GDM1 (cell line): ENCODE measurements around the gene SLCO4A1.

Source experiments
- DNase-seq: peaks from one replicate; lab custom pipeline; 2025; lab: John Stamatoyannopoulos, UW

SLCO4A1 gene

DNA sequence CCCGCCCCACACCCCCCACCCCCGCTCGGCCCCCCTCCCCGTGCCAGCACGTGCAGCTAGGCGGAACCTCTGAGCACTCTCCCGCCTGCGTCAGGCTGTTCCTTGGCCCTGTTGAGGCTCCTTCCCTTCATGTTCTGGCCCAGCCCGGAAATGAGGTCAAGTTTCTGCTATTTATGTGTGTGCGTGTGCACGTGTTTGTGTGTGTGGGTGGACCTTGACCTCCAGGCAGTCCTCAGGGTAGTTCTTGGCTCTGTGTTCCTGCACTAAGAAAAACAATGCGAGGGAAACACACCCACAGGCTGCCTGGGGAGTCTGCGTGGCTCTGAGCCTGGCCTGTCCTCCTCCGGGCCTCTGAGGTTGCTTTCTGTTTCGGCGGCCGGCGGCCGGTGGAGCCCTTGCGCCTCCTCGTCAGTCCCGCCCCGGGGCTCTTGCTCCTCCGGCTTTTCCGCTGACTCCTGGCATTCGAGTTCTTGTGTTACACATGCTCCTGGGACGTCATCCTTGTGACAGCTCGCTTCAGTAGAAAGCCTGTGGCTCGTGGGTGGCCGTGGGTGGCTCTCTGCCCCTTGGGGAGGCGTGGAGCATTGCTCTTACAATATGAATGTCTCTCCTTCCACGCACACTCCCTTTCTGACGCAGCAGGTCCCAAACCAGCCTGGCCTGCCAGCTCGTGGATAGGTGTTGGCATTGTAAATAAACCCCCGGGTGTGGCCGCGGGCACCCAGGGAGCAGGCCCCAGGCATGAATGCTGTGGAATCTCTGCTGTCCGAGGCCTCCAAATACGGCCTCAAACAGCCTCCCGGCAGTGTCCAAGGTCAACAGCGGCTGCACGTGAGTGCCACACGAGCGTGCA is 10.0 kb downstream of the SLCO4A1 start:
- DNase-seq = no peak

GRCh38 chr20:62652894-62653305 is 10.6 kb downstream of the SLCO4A1 start:
- DNase-seq = no peak

DNA sequence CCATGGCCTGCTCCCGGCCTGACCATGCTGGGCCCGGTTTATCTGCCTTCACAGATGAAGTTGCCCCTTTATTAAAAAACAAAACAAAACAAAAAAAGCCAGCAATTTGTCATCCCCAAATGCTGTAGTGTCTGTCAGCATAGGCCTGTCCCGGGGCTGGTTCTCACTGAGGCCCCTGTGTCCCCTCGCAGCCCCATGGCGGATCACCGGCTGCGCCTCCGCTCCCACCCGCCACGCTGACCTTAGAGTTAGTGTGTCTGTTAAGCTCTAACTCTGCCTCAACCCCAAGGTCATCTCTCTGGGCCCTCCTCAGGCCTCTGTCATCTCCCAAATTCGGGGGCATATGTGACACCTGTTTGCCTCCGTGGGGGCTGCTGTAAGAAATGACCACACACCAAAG is 11.1 kb downstream of the SLCO4A1 start:
- DNase-seq = no peak

DNA sequence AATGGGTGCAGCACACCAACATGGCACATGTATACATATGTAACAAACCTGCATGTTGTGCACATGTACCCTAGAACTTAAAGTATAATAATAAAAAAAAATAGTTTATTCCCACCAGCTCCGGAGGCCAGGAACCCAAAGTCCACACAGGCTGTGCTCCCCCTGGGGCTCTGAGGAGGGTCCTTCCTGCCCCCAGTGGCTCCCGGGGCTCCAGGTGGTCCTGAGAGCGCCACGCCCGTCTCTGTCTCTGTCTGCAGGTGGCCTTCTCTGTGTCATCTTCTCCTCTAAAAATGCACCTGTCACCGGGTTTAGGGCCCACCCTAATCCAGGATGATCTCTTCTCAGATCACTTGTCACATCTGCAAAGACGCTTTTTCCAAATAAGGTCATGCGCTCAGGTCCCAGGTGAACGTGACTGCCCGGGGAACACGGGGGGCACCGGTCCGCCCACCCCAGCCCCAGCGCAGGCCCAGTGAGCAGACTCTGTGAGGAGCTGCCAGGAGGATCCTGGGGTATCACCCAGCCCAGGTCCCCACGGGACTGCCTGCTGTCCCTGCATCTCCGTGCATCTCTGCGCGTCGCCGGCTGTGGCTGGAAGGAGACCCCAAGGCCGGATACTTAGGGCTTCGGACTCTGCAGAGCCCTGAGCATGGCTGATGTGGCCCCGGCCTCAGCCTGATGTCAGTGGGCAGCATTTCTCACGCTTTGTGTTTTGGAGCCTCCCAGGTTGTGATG is 11.8 kb downstream of the SLCO4A1 start:
- no peak for DNase-seq

- no peak for DNase-seq
Measured at GRCh38 chr20:62655282-62656196, 13.2 kb downstream of the SLCO4A1 start.

- DNase-seq = no peak
Measured at GRCh38 chr20:62656197-62656918, 14.1 kb downstream of the SLCO4A1 start.

DNA sequence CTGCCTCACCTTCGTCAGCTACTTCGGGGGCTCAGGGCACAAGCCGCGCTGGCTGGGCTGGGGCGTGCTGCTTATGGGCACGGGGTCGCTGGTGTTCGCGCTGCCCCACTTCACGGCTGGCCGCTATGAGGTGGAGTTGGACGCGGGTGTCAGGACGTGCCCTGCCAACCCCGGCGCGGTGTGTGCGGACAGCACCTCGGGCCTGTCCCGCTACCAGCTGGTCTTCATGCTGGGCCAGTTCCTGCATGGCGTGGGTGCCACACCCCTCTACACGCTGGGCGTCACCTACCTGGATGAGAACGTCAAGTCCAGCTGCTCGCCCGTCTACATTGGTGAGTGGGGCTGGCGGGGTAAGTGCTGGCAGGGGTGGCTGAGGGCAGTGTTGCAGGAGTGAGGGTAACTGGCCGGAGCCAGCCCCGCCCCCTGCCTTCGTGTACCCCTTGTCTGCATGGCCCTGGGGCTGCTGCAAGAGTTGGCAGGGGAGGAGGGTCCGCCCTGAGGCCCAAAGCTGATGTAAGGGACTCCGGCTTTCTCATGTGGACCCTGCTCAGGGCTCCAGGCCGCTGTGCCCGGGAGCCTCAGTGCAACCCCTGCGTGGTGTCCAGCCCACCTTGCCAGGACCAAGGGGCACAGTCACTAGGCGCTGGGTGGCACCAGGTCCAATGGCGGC is 14.8 kb downstream of the SLCO4A1 start:
- DNase-seq = no peak

DNA sequence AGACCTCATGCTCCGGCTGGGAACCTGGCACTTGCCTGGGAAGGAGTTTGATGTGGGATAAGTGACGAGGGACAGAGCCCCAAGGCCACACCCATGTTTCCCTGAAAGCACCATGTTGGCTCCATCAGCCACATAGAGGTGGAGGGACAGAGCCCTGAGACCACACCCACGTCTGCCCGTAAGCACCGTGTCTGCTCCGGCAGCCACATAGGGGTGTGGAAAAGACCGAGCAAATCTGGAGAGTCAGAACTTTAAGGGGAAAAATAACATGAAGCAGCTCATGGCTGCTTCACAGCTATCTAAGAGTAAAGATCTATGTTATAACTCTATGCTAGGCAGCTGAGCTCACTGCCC is 15.3 kb downstream of the SLCO4A1 start:
- DNase-seq = no peak

DNA sequence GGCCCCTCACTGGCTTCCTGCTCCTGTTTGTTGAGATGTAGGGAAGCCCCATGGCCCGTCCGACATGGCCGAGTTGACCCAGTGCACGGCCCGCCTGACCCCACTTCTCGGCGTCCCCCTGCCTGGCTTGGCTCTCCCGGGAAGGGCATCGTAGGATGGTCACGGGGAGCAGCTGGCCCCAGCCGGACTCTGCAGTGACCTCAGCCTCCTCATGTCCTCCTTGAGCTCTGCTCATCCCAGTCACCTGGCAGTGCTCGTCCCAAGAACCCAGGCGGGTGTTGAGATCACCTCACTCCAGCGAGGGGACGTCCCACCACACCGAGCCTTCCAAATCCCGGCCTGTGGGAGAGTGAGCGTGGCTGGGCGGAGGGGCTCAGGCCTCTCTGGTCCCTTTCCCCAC is 15.7 kb downstream of the SLCO4A1 start:
- DNase-seq = no peak

DNA sequence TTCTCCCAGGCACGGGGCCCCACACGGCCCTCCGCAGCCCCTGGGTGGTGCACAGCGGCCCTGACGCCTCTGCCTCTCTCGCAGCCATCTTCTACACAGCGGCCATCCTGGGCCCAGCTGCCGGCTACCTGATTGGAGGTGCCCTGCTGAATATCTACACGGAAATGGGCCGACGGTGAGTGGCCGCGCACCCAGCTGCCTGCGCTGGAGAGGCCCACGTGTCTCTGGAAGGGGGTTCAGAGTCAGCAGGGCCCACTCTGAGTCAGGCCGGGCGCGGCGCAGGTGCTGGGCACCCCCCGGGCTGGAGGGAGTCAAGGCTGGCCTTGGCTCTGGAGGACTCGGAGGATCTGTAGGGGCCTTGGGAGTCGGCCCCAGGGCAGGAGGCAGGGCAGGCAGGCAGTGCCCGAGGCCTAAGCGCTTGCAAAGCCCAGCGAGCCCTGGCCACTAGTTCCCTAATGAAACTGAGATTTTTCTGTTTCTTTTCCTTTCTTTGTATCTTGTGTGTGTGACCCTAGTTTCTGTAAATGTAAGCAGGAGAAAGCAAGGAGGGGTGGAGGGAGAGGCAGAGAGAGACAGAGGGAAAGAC is 16.4 kb downstream of the SLCO4A1 start:
- DNase-seq = no peak

- DNase-seq = no peak
Measured at GRCh38 chr20:62659488-62660239, 17.4 kb downstream of the SLCO4A1 start.

- DNase-seq = no peak
Measured at GRCh38 chr20:62660240-62660615, 17.9 kb downstream of the SLCO4A1 start.

GRCh38 chr20:62660768-62661167 is 18.5 kb downstream of the SLCO4A1 start:
- no peak for DNase-seq

DNA sequence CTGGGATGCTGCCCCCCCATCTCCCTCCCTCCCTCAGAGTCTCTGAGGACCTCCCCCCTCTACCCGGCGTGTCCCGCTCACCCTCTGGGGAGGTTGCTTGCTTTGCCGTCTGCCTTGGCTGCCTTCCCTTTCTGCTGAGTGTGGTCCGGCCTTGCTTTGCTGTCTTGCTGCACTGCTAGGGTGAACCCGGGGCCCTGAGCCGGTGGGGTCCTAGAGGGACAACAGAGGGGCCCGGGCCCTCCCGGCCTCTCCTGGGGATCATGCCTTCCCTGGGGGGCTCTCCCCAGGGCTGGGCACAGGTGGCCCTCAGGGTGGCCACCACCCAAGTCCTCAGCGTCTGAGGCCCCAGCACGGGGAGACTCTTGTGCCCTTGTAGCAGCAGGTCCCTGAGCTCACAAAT is 19.3 kb downstream of the SLCO4A1 start:
- DNase-seq = no peak

- no peak for DNase-seq
Measured at GRCh38 chr20:62662422-62662821, 20.1 kb downstream of the SLCO4A1 start.

- DNase-seq = no peak
Measured at GRCh38 chr20:62663145-62664018, 21.1 kb downstream of the SLCO4A1 start.

- no peak for DNase-seq
Measured at GRCh38 chr20:62664019-62664971, 22.0 kb downstream of the SLCO4A1 start.
